GM21381 (cell line): ENCODE measurements around the gene ECT2L.

Experiments used
- ATAC-seq: cut with Tn5 transposase; IDR thresholded peaks from one replicate; pipeline ENCODE4 v1.9.1; 2021; ENCODE audit warnings: mild to moderate bottlenecking, moderate library complexity; ENCODE audit not compliant: unreplicated experiment

ECT2L gene

DNA sequence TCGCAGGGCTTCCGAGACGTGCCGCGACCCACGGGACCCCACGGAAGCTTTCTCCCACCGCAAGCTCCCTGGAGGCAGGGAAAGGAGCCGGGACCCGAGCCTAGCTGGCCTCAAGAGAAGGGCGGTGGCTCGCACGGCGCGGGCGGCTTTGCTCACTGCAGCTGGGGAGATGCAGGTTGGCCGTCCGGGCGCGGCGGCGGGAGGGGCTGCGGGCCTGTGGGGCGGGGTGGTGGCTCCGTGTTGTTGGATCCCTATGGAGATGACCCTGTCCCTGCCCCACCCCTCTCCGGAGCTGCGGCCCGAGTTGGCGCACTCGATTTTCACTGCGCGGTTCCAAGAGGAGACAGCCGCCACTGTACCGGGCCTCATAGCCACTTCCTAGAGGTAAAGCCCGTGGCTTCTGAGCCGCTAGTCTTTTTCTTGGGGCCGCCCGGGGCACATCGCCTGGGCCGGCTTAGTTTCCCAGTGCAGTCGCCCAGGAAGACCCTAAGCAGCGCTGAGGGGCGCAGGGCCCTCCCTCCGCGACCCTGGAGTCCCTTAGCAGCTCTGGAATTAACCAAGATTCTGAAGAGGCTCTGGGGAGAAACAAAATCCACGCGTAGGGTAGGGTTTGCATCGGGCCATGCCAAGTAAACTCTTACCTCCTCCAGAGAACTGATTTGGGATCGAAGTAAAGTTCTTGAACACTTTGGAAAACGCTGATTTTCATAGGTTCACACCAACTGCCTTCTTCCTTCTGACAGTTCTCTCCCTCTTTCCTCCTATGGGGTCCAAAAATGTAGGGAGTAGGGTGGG lies at the start of gene ECT2L:
TSS of gene ECT2L (plus strand) at position 279 of the 795 bp plus-strand sequence. CDS start 17,188 bp downstream, outside the sequence.
- ATAC-seq: no peak

DNA sequence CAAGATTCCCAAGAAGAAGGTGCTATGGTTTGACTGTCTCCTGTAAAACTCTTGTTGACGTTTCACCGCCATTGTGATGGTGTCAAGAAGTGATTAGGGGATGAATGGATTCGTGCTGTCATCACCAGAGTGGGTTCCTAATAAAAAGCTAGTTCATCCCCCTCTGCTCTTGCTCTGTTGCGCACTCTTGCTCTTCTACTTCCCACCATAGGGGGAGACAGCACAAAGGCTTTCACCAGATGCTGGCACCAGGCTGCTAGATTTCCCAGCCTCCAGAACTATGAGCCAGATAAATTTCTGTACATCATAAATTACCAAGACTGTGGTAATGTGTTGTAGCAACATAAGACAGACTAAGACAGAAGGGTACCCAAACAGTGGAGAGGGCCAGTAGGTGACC lies 43.9 kb upstream of the ECT2L start:
- ATAC-seq: no peak

DNA sequence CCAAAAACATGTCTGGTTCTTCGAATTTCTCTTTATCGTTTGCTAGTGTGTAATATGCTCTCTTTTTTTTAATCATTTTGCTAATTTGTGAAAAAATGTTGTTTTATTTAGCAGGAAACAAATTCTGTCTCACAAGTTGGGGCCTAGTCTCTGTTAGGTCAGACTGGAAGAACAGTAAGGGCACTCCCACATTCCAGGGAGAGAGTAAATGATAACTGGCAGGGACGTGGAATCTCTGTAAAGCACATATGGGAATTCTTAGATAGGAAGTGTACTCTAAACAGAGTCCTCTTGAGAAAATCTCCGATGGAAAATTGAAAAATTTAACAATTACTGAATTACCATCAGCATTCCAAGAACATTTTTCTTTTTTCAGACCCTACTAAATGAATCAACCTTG lies 38.8 kb upstream of the ECT2L start:
- ATAC-seq: no peak

- ATAC-seq: no peak
Observed at GRCh38 chr6:138765896-138766655, 29.8 kb upstream of the ECT2L start.

GRCh38 chr6:138769102-138769676 lies 26.7 kb upstream of the ECT2L start:
- no peak for ATAC-seq

DNA sequence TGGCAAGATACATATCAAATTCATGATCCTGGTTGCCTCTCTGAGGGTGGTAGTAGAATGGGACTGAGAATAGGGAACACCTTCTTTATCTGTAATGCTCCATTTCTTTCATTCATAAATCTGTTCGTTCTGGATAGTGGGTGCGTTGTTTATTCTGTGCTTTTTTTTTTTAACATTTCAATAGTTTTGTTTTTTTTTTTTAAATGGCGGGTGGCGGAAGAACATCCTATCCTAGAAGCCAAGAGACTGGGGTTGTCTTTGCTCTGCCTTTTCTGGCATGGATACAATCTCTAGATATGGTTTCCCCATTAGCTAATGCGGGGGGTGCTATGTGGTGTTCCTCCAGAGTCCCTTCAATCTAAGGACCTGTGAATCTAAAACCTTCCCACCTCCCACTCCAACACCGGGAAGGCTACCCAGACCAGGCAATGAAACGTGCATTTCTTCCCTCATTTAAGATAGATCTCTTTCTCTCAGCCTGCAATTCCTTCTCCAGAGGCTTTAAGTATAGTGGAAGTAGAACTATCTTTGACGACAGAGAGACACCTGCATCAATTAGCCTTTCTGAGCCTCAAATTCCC lies 23.2 kb upstream of the ECT2L start:
- no peak for ATAC-seq

DNA sequence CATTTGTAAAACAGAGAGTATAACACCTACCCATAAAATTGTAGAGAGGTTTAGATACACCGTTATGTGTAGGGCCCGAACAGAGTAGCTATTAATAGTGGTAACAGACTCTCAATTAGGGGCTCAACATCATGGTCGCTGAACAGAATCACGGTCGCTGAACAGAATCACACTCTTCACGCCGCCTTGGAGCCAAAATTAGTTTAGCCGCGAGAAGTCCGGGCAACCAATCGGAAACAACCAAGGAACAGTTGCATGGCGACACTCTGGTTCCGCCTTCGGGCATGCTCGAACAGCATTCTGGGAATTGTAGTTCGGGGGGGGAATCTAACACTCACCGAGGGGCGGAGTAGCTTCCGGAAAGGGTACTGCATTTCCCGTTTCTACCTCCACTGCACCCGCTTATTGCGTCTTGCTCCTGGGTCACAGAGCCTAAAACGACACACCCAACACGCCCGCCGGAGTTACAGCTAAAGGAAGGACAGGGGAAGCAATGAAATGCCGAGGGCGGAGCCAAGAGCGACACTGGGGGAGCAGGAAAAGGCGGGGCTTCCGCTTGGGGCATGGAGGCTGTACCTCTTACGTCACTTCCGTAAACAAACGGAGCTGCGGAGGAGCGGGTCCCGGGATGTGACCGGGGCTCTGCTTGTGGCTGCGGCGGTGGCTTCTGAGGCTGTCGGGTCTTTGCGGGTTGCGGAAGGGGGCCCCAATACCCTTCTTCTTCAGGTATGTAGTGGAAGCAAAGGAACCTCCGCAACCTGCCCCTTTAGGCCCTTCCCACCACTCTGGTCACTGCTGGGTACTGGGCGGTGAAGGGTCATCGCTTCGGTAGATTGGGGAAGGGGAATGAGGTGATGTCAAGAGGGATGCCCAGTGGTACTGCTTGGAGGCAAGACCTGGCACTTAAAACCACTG lies 22.5 kb upstream of the ECT2L start, which contains the start of gene CCDC28A:
TSS of gene CCDC28A (plus strand) at position 593 of the 915 bp plus-strand sequence. CDS start 2,352 bp downstream, outside the sequence.
- peak; percentile 95 for ATAC-seq

GRCh38 chr6:138774370-138774769 lies 21.5 kb upstream of the ECT2L start:
- no peak for ATAC-seq

GRCh38 chr6:138776659-138777058 lies 19.2 kb upstream of the ECT2L start:
- ATAC-seq: no peak

DNA sequence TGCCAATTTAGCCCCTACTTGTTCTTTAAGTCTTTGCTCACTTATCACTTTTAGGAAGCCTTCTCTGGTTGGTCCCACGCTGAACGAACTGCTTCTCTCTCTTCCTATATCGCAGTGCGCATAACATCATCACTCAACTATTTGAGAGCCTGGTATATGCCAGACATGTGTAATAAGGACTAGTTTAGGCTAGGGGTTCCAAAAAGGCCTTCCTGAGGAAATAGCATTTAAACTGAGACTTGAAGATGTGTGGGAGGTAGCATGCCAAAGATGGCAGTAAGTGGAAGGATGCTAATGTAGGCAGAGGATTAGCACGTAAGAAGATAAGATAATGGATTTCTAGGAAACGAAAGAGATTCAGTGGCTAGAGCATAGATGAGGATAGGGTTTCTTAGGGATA lies 17.6 kb upstream of the ECT2L start:
- no peak for ATAC-seq

DNA sequence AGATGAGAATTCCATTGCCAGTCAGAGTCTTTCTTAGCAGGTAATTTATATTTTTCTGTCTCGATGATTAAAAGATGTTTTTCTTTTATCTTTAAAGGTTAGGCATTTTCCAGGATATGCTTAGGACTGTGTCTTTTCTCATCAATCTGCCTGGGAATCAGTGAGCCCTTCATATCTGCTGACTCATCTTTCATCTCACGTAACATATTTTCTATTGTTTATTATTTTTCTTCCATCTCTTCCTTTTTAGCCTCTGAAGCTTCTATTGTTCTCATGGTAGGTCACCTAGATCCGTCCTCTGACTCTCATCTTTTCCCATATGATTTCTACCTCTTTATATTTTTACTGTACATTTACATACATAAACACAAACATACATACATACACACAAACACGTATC lies 13.6 kb upstream of the ECT2L start:
- no peak for ATAC-seq

- no peak for ATAC-seq
Observed at GRCh38 chr6:138785079-138785478, 10.8 kb upstream of the ECT2L start.

DNA sequence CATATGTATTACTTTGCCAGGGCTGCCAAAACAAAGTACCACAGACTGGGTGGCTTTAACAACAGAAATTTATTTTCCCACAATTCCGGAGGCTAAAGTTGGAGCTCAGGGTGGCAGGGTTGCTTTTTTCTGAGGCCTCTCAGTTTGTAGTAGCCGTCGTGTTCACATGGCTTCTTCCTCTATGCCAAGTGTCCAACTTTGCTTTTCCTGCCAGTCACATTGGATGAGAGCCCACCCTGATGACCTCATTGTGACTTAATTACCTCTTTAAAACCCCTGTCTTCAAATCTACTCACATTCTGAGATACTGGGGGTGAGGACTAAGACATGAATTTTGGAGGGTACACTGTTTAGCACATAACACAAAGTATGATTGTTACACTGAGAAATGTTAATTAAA lies 9.9 kb upstream of the ECT2L start:
- no peak for ATAC-seq

GRCh38 chr6:138787138-138787537 lies 8.7 kb upstream of the ECT2L start:
- no peak for ATAC-seq

GRCh38 chr6:138796771-138797170 lies 884 bp downstream of the ECT2L start:
- no peak for ATAC-seq

GRCh38 chr6:138797806-138798446 lies 2.0 kb downstream of the ECT2L start:
- ATAC-seq: no peak

- ATAC-seq: no peak
Observed at GRCh38 chr6:138800377-138801150, 4.7 kb downstream of the ECT2L start.

GRCh38 chr6:138803331-138803730 lies 7.4 kb downstream of the ECT2L start:
- ATAC-seq: no peak

- no peak for ATAC-seq
Observed at GRCh38 chr6:138803861-138804260, 8.0 kb downstream of the ECT2L start.
